Naive B cell (primary cell): ENCODE data around the gene UMODL1. TPM values are rescaled to one million over a fixed set of nuclear protein-coding genes. Genes with fewer than 3 reads are reported as not detected.

Experiments used
- ATAC-seq, 2 donors: fragments of 150-1000 bp; cut with Tn5 transposase; 2 replicates each; pipeline ENCODE4 v1.10.0; 2021; ENCODE audit warnings: low read depth in 2 of 2, mild to moderate bottlenecking in 2 of 2, moderate library complexity in 2 of 2
- DNase-seq: peaks from one replicate; pipeline ENCODE4 v3.0.0; 2022
- H3K27ac Mint-ChIP-seq, 6 donors: one replicate each; pipeline ENCODE4 v1.8.0; 2020 to 2022; ENCODE audit warnings: mild to moderate bottlenecking in 6 of 6, mixed read lengths in 6 of 6, moderate library complexity in 5 of 6, inconsistent platforms in 2 of 6
- H3K27me3 Mint-ChIP-seq, 3 donors: one replicate each; pipeline ENCODE4 v1.8.0; 2021 to 2022; ENCODE audit warnings: mixed read lengths in 3 of 3, mild to moderate bottlenecking in 1 of 3
- H3K36me3 Mint-ChIP-seq, 2 donors: one replicate each; pipeline ENCODE4 v1.8.0; 2020 to 2022; ENCODE audit warnings: mixed read lengths in 2 of 2, inconsistent platforms in 1 of 2, mild to moderate bottlenecking in 1 of 2
- H3K4me1 Mint-ChIP-seq, 3 donors: one replicate each; pipeline ENCODE4 v1.8.0; 2020 to 2022; ENCODE audit warnings: mixed read lengths in 3 of 3, inconsistent platforms in 1 of 3, mild to moderate bottlenecking in 1 of 3, moderate library complexity in 1 of 3
- H3K4me3 Mint-ChIP-seq, 8 donors: one replicate each; pipeline ENCODE4 v1.8.0; 2020 to 2022; ENCODE audit warnings: mild to moderate bottlenecking in 8 of 8, mixed read lengths in 8 of 8, moderate library complexity in 8 of 8, inconsistent platforms in 2 of 8
- H3K9me3 Mint-ChIP-seq, 7 donors: one replicate each; pipeline ENCODE4 v1.8.0; 2020 to 2022; ENCODE audit warnings: mixed read lengths in 7 of 7, mild to moderate bottlenecking in 5 of 7, inconsistent platforms in 2 of 7, moderate library complexity in 1 of 7
- polyA plus RNA-seq, 6 donors: library from polyadenylated mRNA; unstranded; fragments of 300-500 nt; fragmentation: Illumina TruSeq; gene quantifications; one replicate each; pipeline ENCODE4 v1.2.3, GENCODE V29; 2021; ENCODE audit warnings: low read depth in 6 of 6

The UMODL1 gene
- polyA plus RNA-seq, 6 donors from 2014 or later = 0.04 to 0.17 (median 0.11) TPM; not detected in 2

- H3K36me3 Mint-ChIP-seq = no peaks in the 10 kb centered on the region
- ATAC-seq (no peak), DNase-seq (no peak)
- H3K9me3 Mint-ChIP-seq = no peaks in the 10 kb centered on the region
- no peak overlapping the region for H3K4me3 Mint-ChIP-seq
- peaks cover 8 to 9% (median 9%) of the 10 kb centered on the region in 3 donors for H3K4me1 Mint-ChIP-seq
- H3K27me3 Mint-ChIP-seq = peaks cover 0 to 17% (median 15%) of the 10 kb centered on the region in 3 donors
- H3K27ac Mint-ChIP-seq = peak overlapping the region in 1 of 6 donors; percentile 4
These were observed 77.0 kb downstream of the UMODL1 start for GRCh38 chr21:42148097-42148496.

- H3K4me3 Mint-ChIP-seq = no peak overlapping the region
- H3K4me1 Mint-ChIP-seq = peaks cover 8 to 9% (median 9%) of the 10 kb centered on the region in 3 donors
- H3K27ac Mint-ChIP-seq = no peak overlapping the region
- no peaks in the 10 kb centered on the region for H3K9me3 Mint-ChIP-seq
- ATAC-seq (no peak), DNase-seq (no peak)
- no peaks in the 10 kb centered on the region for H3K36me3 Mint-ChIP-seq
- peaks cover 0 to 20% (median 19%) of the 10 kb centered on the region in 3 donors for H3K27me3 Mint-ChIP-seq
These were observed 77.5 kb downstream of the UMODL1 start for GRCh38 chr21:42148584-42148983.

- Mint-ChIP-seq H3K4me3 (no peak overlapping the region), H3K36me3 (no peaks in the 10 kb centered on the region), H3K4me1 (peaks cover 6 to 9% (median 9%) of the 10 kb centered on the region in 3 donors), H3K27ac (peak overlapping the region in 1 of 6 donors; percentile 42), H3K9me3 (no peaks in the 10 kb centered on the region), H3K27me3 (peaks cover 0 to 20% (median 11%) of the 10 kb centered on the region in 3 donors)
- ATAC-seq = no peak
- DNase-seq = no peak
These were observed 78.7 kb downstream of the UMODL1 start for GRCh38 chr21:42149656-42150473.

- DNase-seq (no peak), ATAC-seq (no peak)
- Mint-ChIP-seq H3K4me1 (peaks cover 2 to 5% (median 3%) of the 10 kb centered on the region in 3 donors), H3K4me3 (no peak overlapping the region), H3K27me3 (peaks cover 1 to 24% (median 12%) of the 10 kb centered on the region in 3 donors), H3K36me3 (no peaks in the 10 kb centered on the region), H3K9me3 (no peaks in the 10 kb centered on the region), H3K27ac (no peak overlapping the region)
These were observed 79.5 kb downstream of the UMODL1 start for GRCh38 chr21:42150474-42151085.

- ATAC-seq (no peak), DNase-seq (no peak)
- no peaks in the 10 kb centered on the region for H3K36me3 Mint-ChIP-seq
- peaks cover 5 to 28% (median 17%) of the 10 kb centered on the region in 3 donors for H3K27me3 Mint-ChIP-seq
- H3K4me3 Mint-ChIP-seq = no peak overlapping the region
- H3K4me1 Mint-ChIP-seq = no peaks in the 10 kb centered on the region
- H3K9me3 Mint-ChIP-seq = no peaks in the 10 kb centered on the region
- H3K27ac Mint-ChIP-seq = peak overlapping the region in 1 of 6 donors; percentile 29
These were observed 80.2 kb downstream of the UMODL1 start for GRCh38 chr21:42151148-42151947.

GRCh38 chr21:42151948-42152220, 80.8 kb downstream of the UMODL1 start:
- Mint-ChIP-seq H3K36me3 (no peaks in the 10 kb centered on the region), H3K4me1 (no peaks in the 10 kb centered on the region), H3K27me3 (peaks cover 5 to 25% (median 17%) of the 10 kb centered on the region in 3 donors), H3K4me3 (no peak overlapping the region), H3K9me3 (no peaks in the 10 kb centered on the region), H3K27ac (no peak overlapping the region)
- DNase-seq (no peak), ATAC-seq (no peak)

GRCh38 chr21:42153046-42153686, 82.0 kb downstream of the UMODL1 start:
- DNase-seq (no peak), ATAC-seq (no peak)
- Mint-ChIP-seq H3K4me3 (no peak overlapping the region), H3K4me1 (no peaks in the 10 kb centered on the region), H3K36me3 (no peaks in the 10 kb centered on the region), H3K27me3 (peaks cover 13 to 34% (median 29%) of the 10 kb centered on the region in 3 donors), H3K27ac (peak overlapping the region in 1 of 6 donors; percentile 43), H3K9me3 (no peaks in the 10 kb centered on the region)

- Mint-ChIP-seq H3K36me3 (no peaks in the 10 kb centered on the region), H3K9me3 (no peaks in the 10 kb centered on the region), H3K4me1 (no peaks in the 10 kb centered on the region), H3K27ac (peak overlapping the region in 1 of 6 donors; percentile 43), H3K27me3 (peaks cover 13 to 35% (median 30%) of the 10 kb centered on the region in 3 donors), H3K4me3 (no peak overlapping the region)
- DNase-seq (no peak), ATAC-seq (no peak)
These were observed 82.6 kb downstream of the UMODL1 start for GRCh38 chr21:42153746-42154145.

- Mint-ChIP-seq H3K36me3 (no peaks in the 10 kb centered on the region), H3K27ac (peak overlapping the region in 3 of 6 donors; percentile 34 to 68 (median 43)), H3K9me3 (no peaks in the 10 kb centered on the region), H3K27me3 (peaks cover 17 to 42% (median 37%) of the 10 kb centered on the region in 3 donors), H3K4me1 (peaks cover 0 to 3% (median 3%) of the 10 kb centered on the region in 3 donors), H3K4me3 (no peak overlapping the region)
- no peak for DNase-seq
- ATAC-seq = no peak
These were observed 83.3 kb downstream of the UMODL1 start for GRCh38 chr21:42154237-42155044.

GRCh38 chr21:42155045-42155855, 84.1 kb downstream of the UMODL1 start:
- H3K4me1 Mint-ChIP-seq = peaks cover 0 to 6% (median 4%) of the 10 kb centered on the region in 3 donors

GRCh38 chr21:42156690-42157605, 85.8 kb downstream of the UMODL1 start:
- Mint-ChIP-seq H3K36me3 (no peaks in the 10 kb centered on the region), H3K4me3 (no peak overlapping the region), H3K27me3 (peaks cover 17 to 39% (median 36%) of the 10 kb centered on the region in 3 donors), H3K9me3 (no peaks in the 10 kb centered on the region), H3K27ac (peak overlapping the region in 1 of 6 donors; percentile 15), H3K4me1 (peaks cover 12 to 14% (median 13%) of the 10 kb centered on the region in 3 donors)
- DNase-seq (no peak), ATAC-seq (no peak)

More at GRCh38 chr21:42155045-42155855, 84.1 kb downstream of the UMODL1 start:
- DNase-seq (peak; percentile 43), ATAC-seq (peak; percentile 78 to 82)
- H3K4me3 Mint-ChIP-seq = no peak overlapping the region
- H3K27ac Mint-ChIP-seq = peak overlapping the region in 3 of 6 donors; percentile 34 to 68 (median 64)
- peaks cover 17 to 39% (median 37%) of the 10 kb centered on the region in 3 donors for H3K27me3 Mint-ChIP-seq
- H3K9me3 Mint-ChIP-seq = no peaks in the 10 kb centered on the region
- no peaks in the 10 kb centered on the region for H3K36me3 Mint-ChIP-seq
